A172 (cell line): ENCODE measurements around the gene AUTS2. TPM values are rescaled to one million over a fixed set of nuclear protein-coding genes. Genes with fewer than 3 reads are reported as not detected.
A peak's percentile ranks its signal among the peaks of the same experiment; 100 is the strongest.

Source experiments
- DNase-seq: peaks from one replicate; pipeline ENCODE4 v3.0.0-alpha.2; 2015; ENCODE audit warnings: low spot score
- total RNA-seq: library from RNA; depleted of rRNA; stranded (reverse); fragments of >200 nt; shearing (Covaris generic); gene quantifications from 2 replicates; pipeline ENCODE4 v1.2.3, GENCODE V29; 2014

AUTS2 gene
- total RNA-seq, 1 experiment from 2014 or later, result 4.6 TPM

- no peak for DNase-seq
Observed at GRCh38 chr7:70031245-70031644, 433.0 kb downstream of the AUTS2 start.

- no peak for DNase-seq
Observed at GRCh38 chr7:70032649-70033048, 434.4 kb downstream of the AUTS2 start.

- DNase-seq, result no peak
Observed at GRCh38 chr7:70033226-70033625, 435.0 kb downstream of the AUTS2 start.

- no peak for DNase-seq
Observed at GRCh38 chr7:70034999-70035398, 436.7 kb downstream of the AUTS2 start.

- DNase-seq, result no peak
Observed at GRCh38 chr7:70035519-70035918, 437.2 kb downstream of the AUTS2 start.

- DNase-seq, result no peak
Observed at GRCh38 chr7:70035955-70036354, 437.7 kb downstream of the AUTS2 start.

GRCh38 chr7:70036695-70037094, 438.4 kb downstream of the AUTS2 start:
- DNase-seq, result no peak

- no peak for DNase-seq
Observed at GRCh38 chr7:70037171-70037933, 439.1 kb downstream of the AUTS2 start.

GRCh38 chr7:70040051-70040450, 441.8 kb downstream of the AUTS2 start:
- DNase-seq, result no peak

GRCh38 chr7:70040970-70041766, 442.9 kb downstream of the AUTS2 start:
- DNase-seq, result peak; percentile 52

GRCh38 chr7:70042533-70042932, 444.3 kb downstream of the AUTS2 start:
- peak; percentile 65 for DNase-seq

GRCh38 chr7:70043015-70043538, 444.8 kb downstream of the AUTS2 start:
- no peak for DNase-seq

- DNase-seq, result peak; percentile 34
Observed at GRCh38 chr7:70044064-70044463, 445.8 kb downstream of the AUTS2 start.

GRCh38 chr7:70044525-70044924, 446.2 kb downstream of the AUTS2 start:
- no peak for DNase-seq

- no peak for DNase-seq
Observed at GRCh38 chr7:70044981-70045380, 446.7 kb downstream of the AUTS2 start.

GRCh38 chr7:70047384-70047783, 449.1 kb downstream of the AUTS2 start:
- no peak for DNase-seq

GRCh38 chr7:70047891-70048448, 449.7 kb downstream of the AUTS2 start:
- no peak for DNase-seq

GRCh38 chr7:70051726-70052125, 453.5 kb downstream of the AUTS2 start:
- DNase-seq, result no peak

GRCh38 chr7:70052691-70053090, 454.4 kb downstream of the AUTS2 start:
- DNase-seq, result peak; percentile 23

- DNase-seq, result no peak
Observed at GRCh38 chr7:70053421-70053820, 455.1 kb downstream of the AUTS2 start.

- no peak for DNase-seq
Observed at GRCh38 chr7:70053989-70054388, 455.7 kb downstream of the AUTS2 start.

GRCh38 chr7:70056363-70056762, 458.1 kb downstream of the AUTS2 start:
- DNase-seq, result no peak
